ENCODE results near the gene MADCAM1. TPM values are rescaled to one million over a fixed set of nuclear protein-coding genes. Genes with fewer than 3 reads are reported as not detected.

The MADCAM1 gene
- total and polyA plus RNA-seq, 2 experiments from 2014 or later: 2.9 to 4.0 TPM

DNA sequence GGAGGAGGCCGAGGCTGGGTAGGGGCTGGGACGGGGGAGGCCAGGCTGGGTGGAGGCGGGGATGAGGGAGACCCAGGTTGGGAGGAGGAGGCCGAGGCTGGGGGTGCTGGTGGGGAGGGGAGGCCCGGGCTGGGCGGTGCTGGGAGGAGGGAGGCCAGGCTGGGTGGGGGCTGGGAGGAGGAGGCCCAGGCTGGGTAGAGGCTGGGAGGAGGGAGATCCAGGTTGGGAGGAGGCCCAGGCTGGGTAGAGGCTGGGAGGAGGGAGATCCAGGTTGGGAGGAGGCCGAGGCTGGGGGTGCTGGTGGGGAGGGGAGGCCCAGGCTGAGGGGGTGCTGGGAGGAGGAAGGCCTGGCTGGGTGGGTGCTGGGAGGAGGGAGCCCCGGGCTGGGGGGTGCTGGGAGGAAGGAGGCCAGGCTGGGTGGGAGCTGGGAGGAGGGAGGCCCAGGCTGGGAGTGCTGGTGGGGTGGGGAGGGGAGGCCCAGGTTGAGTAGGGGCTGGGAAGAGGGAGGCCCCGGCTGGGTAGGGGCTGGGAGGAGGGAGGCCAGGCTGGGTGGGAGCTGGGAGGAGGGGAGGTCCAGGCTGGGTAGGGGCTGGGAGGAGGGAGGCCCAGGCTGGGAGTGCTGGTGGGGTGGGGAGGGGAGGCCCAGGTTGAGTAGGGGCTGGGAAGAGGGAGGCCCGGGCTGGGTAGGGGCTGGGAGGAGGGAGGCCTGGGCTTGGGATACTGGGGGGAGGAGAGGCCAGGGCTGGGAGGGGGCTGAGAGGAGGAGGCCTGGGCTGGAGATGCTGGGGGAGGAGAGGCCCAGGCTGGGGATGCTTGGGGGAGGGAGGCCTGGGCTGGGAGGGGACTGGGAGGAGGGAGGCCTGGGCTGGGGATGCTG lies 21.7 kb downstream of the MADCAM1 start:
- peaks cover 16% of the 10 kb centered on the region for H3K79me2 ChIP-seq
- H2AFZ ChIP-seq: no peak overlapping the region
- no peaks in the 10 kb centered on the region for H4K20me1 ChIP-seq (ENCODE audit: insufficient read depth, poor library complexity, severe bottlenecking)
- TF ChIP-seq EZH2 (IDR thresholded peaks at IDR 0.05; ENCODE audit: borderline replicate concordance): no peak
- no peak for TF ChIP-seq EZH2phosphoT487 (IDR thresholded peaks at IDR 0.05; ENCODE audit: low read depth, severe bottlenecking, unreplicated experiment)
- TF ChIP-seq, protein P1, sequence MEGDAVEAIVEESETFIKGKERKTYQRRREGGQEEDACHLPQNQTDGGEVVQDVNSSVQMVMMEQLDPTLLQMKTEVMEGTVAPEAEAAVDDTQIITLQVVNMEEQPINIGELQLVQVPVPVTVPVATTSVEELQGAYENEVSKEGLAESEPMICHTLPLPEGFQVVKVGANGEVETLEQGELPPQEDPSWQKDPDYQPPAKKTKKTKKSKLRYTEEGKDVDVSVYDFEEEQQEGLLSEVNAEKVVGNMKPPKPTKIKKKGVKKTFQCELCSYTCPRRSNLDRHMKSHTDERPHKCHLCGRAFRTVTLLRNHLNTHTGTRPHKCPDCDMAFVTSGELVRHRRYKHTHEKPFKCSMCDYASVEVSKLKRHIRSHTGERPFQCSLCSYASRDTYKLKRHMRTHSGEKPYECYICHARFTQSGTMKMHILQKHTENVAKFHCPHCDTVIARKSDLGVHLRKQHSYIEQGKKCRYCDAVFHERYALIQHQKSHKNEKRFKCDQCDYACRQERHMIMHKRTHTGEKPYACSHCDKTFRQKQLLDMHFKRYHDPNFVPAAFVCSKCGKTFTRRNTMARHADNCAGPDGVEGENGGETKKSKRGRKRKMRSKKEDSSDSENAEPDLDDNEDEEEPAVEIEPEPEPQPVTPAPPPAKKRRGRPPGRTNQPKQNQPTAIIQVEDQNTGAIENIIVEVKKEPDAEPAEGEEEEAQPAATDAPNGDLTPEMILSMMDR (IDR thresholded peaks at IDR 0.05; ENCODE audit: poor library complexity): no peak
- no CpG with 5 or more reads among the region's 10 CpGs for WGBS (ENCODE audit: low lambda C conversion rate, missing lambda C conversion rate)
- no peaks in the 10 kb centered on the region for H3K27me3 ChIP-seq
- no peaks in the 10 kb centered on the region for H3K36me3 ChIP-seq (replicated peaks; ENCODE audit: insufficient read depth, low read depth)
- H3K4me3 ChIP-seq: no peak overlapping the region
- no peaks in the 10 kb centered on the region for H3K9me3 ChIP-seq (ENCODE audit: low read depth)
- no peak overlapping the region for H3K4me2 ChIP-seq
- peaks cover 15% of the 10 kb centered on the region for H3K4me1 ChIP-seq (ENCODE audit: insufficient read depth)
- DNase-seq (ENCODE audit: low spot score): peak; percentile 92
- H3K9me2 ChIP-seq (replicated peaks; ENCODE audit: insufficient read depth): no peaks in the 10 kb centered on the region
- peak overlapping the region; percentile 90 for H3K27ac ChIP-seq

DNA sequence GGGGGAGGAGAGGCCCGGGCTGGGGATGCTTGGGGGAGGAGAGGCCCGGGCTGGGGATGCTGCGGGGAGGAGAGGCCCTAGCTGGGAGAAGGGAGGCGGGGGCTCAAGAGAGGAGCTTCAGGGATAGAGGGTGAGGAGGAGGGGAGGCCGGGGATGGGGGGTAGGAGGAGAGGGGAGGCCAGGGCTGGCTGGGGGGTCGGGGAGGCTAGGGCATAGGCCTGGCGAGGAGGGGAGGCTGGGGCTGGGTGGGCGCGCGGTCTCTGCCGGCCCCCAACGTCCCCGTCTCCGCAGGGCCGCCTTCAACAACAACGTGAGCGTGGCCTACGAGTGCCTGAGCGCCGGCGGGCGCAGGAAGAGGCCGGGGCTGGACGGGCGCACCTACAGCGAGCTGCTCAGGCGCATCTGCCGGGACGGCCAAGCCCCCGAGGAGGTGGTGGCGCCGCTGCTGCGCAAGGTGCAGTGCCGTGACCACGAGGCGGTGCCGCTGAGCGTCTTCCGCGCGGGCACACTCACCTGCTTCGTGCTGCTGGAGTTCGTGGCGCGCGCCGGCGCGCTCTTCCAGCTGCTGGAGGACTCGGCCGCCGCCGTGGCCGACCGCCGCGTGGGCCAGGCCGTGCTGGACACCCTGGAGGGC lies 22.4 kb downstream of the MADCAM1 start:
- 25% methylated on average over 38 of the region's 58 CpGs for WGBS (ENCODE audit: low lambda C conversion rate, missing lambda C conversion rate)
- H3K4me3 ChIP-seq: no peak overlapping the region

DNA sequence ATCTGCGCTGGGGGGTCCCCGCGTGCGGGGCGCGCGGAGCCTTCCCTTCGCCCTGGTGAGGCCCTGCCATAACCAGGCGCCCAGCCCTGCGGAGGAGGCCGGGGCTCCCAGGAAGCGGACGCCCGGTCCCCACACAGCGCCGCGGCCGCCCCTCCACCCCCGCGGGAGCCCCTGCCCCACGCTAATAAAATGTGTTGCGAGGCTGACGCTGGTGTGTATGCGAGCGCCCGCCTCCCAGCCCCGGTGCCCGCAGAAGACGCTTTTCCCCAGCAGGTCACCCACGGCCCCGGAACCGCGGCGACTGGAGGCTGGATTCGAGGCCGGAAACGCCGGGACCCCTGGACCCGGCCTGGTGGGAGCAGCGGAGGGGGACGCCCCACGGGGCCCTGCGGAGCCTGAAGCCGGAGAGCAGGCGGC lies 23.2 kb downstream of the MADCAM1 start:
- H3K4me2 ChIP-seq: peak overlapping the region; percentile 69
- H3K36me3 ChIP-seq (replicated peaks; ENCODE audit: insufficient read depth, low read depth): no peaks in the 10 kb centered on the region
- no peak for DNase-seq (ENCODE audit: low spot score)
- H3K27me3 ChIP-seq: no peaks in the 10 kb centered on the region
- H3K4me3 ChIP-seq: no peak overlapping the region
- H3K79me2 ChIP-seq: peaks cover 14% of the 10 kb centered on the region
- WGBS (ENCODE audit: low lambda C conversion rate, missing lambda C conversion rate): 97% methylated on average over 29 of the region's 45 CpGs
- H3K9me2 ChIP-seq (replicated peaks; ENCODE audit: insufficient read depth): no peaks in the 10 kb centered on the region
- TF ChIP-seq, protein P1 (IDR thresholded peaks at IDR 0.05; ENCODE audit: poor library complexity): no peak
- TF ChIP-seq EZH2 (IDR thresholded peaks at IDR 0.05; ENCODE audit: borderline replicate concordance) (no peak), EZH2phosphoT487 (IDR thresholded peaks at IDR 0.05; ENCODE audit: low read depth, severe bottlenecking, unreplicated experiment) (no peak)
- H3K27ac ChIP-seq: peak overlapping the region; percentile 91
- H3K9me3 ChIP-seq (ENCODE audit: low read depth): no peaks in the 10 kb centered on the region
- H3K4me1 ChIP-seq (ENCODE audit: insufficient read depth): peaks cover 15% of the 10 kb centered on the region
- no peaks in the 10 kb centered on the region for H4K20me1 ChIP-seq (ENCODE audit: insufficient read depth, poor library complexity, severe bottlenecking)
- H2AFZ ChIP-seq: no peak overlapping the region

More for the DNA sequence above, 22.4 kb downstream of the MADCAM1 start:
- H3K9me3 ChIP-seq (ENCODE audit: low read depth): no peaks in the 10 kb centered on the region
- H2AFZ ChIP-seq: no peak overlapping the region
- peak; percentile 75 for DNase-seq (ENCODE audit: low spot score)
- no peaks in the 10 kb centered on the region for H3K36me3 ChIP-seq (replicated peaks; ENCODE audit: insufficient read depth, low read depth)
- peaks cover 16% of the 10 kb centered on the region for H3K79me2 ChIP-seq
- H3K27ac ChIP-seq: peak overlapping the region; percentile 91
- peaks cover 15% of the 10 kb centered on the region for H3K4me1 ChIP-seq (ENCODE audit: insufficient read depth)
- H3K9me2 ChIP-seq (replicated peaks; ENCODE audit: insufficient read depth): no peaks in the 10 kb centered on the region
- peak overlapping the region; percentile 69 for H3K4me2 ChIP-seq
- H3K27me3 ChIP-seq: no peaks in the 10 kb centered on the region
- H4K20me1 ChIP-seq (ENCODE audit: insufficient read depth, poor library complexity, severe bottlenecking): no peaks in the 10 kb centered on the region
- TF ChIP-seq, protein P1 (IDR thresholded peaks at IDR 0.05; ENCODE audit: poor library complexity): peak; percentile 19
- no peak for TF ChIP-seq EZH2phosphoT487 (IDR thresholded peaks at IDR 0.05; ENCODE audit: low read depth, severe bottlenecking, unreplicated experiment)

All from hepatocyte (in vitro differentiated cells).